Hematopoietic multipotent progenitor cell (in vitro differentiated cells): ENCODE measurements around the gene FCGBP. TPM values are rescaled to one million over a fixed set of nuclear protein-coding genes. Genes with fewer than 3 reads are reported as not detected.
"Not testable (repeated sequence)": the region's sequence is repeated elsewhere in the genome, so short reads cannot be mapped to it uniquely, and the experiment has no call there.

Experiments used
- DNase-seq, 3 donors: peaks; one replicate each; pipeline ENCODE4 v3.0.0-alpha.2; 2011 to 2015; ENCODE audit warnings: low read depth in 2 of 3, low spot score in 2 of 3
- total RNA-seq: library from RNA; depleted of rRNA; stranded (reverse); fragments of >200 nt; gene quantifications from one replicate; pipeline ENCODE4 v1.2.3, GENCODE V29; 2012

FCGBP gene
- total RNA-seq, 1 donor = 0.27 TPM

- DNase-seq = peak in 2 of 3 donors; percentile 26 to 53
These were observed 40.8 kb downstream of the FCGBP start for GRCh38 chr19:39893366-39894235.

- DNase-seq = not testable (repeated sequence)
These were observed 41.9 kb downstream of the FCGBP start for GRCh38 chr19:39892506-39892902.

- peak in 2 of 3 donors; percentile 13 to 21 for DNase-seq
These were observed 42.6 kb downstream of the FCGBP start for GRCh38 chr19:39891660-39892505.

GRCh38 chr19:39890755-39891551 is 43.5 kb downstream of the FCGBP start:
- DNase-seq = no peak

- DNase-seq = not testable (repeated sequence)
These were observed 44.3 kb downstream of the FCGBP start for GRCh38 chr19:39889872-39890754.

GRCh38 chr19:39887456-39887951 is 46.9 kb downstream of the FCGBP start:
- not testable (repeated sequence) for DNase-seq

- DNase-seq = not testable (repeated sequence)
These were observed 48.4 kb downstream of the FCGBP start for GRCh38 chr19:39885821-39886554.

GRCh38 chr19:39884721-39885120 is 49.7 kb downstream of the FCGBP start:
- DNase-seq = not testable (repeated sequence)

Other genes starting within 250 kb of the FCGBP start
- gene LGALS14, start 230.2 kb downstream of the FCGBP start, total RNA-seq = under 0.01 TPM
- gene CLC, start 196.6 kb downstream of the FCGBP start, total RNA-seq = 17.5 TPM
- gene LEUTX, start 155.8 kb downstream of the FCGBP start, total RNA-seq = not detected
- gene DYRK1B, start 100.5 kb downstream of the FCGBP start, total RNA-seq = 48.5 TPM
- gene FBL, start 88.3 kb downstream of the FCGBP start, total RNA-seq = 870 TPM
- gene PSMC4, start 36.5 kb upstream of the FCGBP start, total RNA-seq = 103 TPM
- 3.5 TPM for gene ZNF546, start 62.4 kb upstream of the FCGBP start, total RNA-seq
- 10.0 TPM for gene ZNF780B, start 121.6 kb upstream of the FCGBP start, total RNA-seq
- 3.8 TPM for gene ZNF780A, start 156.3 kb upstream of the FCGBP start, total RNA-seq